ENCODE results near the gene MAML1.
"Not testable (repeated sequence)": the region's sequence is repeated elsewhere in the genome, so short reads cannot be mapped to it uniquely, and the experiment has no call there.

Gene MAML1

DNA sequence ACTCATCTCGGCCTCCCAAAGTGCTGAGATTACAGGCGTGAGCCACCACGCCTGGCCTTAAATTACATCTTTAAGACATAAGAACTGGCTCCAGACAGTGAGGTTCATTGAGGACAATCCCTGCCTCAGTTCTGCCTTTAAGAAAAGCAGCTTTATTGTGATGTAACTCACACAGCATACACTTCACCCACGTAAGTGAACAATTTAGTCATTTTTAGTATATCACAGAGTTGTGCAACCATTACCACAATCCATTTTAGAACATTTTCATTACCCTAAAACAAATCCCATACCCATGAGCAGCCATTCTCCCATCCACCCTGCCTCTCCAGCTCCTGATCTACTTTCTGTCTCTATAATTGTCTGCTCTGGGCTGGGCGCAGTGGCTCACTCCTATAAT is 37.2 kb downstream of the MAML1 start:
- DNase-seq, result no peak

DNA sequence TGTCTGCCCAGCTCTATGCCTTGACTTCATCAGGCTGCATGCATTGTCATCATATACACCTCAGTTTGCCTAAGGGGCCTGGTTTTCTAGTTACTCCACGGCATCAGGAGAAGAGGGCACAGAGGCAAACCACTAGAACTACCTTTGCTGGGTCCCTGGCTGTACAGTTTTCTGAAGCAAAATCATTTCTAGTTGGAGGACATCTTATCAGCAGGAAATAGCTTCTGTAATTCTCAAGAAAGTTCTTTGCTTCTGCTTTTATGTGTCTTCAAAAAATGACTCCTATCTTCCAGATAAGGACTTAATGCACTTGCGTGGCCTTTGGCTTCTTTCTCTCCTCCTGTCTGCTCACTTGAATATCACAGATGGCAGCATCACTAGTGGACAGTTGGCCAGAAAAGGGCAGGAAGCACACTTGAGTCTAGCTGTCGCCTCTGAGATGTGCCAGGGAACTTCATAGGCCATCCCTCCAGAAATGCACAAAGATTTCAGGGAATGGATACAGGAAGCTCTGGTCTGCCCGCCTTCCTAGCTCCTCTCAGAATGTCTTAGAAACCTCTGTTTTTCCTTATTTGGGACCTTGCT is 38.8 kb downstream of the MAML1 start:
- no peak for DNase-seq

DNA sequence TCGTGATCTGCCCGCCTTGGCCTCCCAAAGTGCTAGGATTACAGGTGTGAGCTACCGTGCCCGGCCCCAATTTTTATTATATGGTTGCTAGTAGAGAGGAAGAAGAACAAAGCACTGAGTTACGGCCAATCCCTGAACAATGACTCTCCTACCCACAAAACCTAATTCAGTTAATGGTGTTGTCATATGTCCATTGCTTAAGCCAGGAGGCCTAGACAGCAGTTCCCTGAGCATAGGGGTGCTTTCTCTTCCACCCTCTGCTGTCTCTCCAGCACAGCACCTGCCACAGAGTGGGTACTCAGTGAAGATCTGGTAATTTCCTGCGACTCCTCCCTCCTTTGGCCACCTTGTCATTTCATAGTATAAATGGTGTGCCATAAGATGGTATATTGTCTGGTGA is 39.7 kb downstream of the MAML1 start:
- no peak for DNase-seq

DNA sequence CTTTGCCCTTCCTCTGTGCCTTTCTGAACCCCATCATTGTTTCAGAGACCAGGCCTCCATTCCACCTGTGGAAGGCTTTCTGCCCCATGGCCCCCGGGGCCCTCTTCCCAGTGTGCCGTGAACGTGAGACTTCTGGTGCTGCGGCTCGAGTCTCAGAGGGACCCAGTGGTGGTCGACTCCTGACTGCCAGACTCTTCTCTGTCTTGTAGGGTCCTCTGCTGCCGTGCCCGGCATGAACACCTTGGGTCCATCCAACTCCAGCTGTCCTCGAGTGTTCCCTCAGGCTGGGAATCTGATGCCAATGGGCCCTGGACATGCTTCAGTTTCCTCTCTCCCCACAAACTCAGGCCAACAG is 41.0 kb downstream of the MAML1 start:
- no peak for DNase-seq

DNA sequence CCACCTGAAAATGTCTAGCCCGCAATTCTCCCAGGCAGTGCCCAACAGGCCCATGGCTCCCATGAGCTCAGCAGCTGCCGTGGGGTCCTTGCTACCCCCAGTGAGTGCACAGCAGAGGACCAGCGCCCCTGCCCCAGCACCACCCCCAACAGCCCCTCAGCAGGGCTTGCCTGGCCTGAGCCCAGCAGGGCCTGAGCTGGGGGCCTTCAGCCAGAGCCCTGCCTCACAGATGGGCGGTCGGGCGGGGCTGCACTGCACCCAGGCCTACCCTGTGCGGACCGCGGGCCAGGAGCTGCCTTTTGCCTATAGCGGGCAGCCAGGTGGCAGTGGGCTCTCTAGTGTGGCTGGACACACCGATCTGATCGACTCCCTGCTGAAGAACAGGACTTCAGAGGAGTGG is 41.8 kb downstream of the MAML1 start:
- DNase-seq, result no peak

DNA sequence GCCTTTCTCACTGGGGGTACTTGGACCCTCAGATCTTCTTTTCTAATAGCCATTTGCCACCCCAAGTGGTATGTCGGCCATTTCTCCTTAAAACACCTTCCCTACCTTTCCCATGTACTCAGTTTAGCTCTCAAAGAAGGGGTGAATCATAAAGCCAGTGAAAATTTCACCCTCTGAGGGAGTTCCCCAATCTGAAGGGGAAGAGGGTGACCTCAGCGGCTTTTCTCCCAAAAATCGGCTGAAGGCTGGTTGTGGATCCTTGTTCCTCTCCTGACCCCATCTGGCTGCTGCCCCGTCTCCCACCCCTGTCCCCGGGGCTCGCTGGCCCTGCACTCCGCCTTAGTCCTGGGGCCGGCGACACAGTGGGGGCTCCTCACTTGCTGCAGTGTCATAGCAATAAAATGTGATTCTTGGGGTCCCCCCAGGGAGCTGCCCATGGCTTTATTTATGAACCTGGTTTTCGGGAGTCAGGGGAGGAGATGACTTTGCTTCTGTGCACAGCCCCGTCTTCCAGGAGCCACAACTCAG is 43.9 kb downstream of the MAML1 start:
- no peak for DNase-seq

DNA sequence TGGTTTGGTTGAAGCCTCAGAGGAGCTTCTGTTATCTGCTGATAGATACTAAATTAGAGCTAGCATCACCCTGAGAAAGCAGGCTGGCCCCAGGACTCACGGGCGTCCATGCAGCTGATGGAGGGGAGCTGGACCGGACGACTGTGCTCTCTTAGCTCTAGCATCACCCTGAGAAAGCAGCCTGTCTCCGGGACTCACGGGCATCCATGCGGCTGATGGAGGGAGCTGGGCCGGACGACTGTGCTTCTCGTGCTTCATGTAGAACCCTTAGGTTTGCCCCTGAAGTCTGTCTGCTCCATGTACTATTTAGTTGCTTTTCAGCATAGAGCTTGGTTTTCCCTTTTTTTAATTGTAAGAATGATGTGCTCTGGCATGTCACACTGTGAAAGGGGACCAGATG is 44.8 kb downstream of the MAML1 start:
- no peak for DNase-seq

DNA sequence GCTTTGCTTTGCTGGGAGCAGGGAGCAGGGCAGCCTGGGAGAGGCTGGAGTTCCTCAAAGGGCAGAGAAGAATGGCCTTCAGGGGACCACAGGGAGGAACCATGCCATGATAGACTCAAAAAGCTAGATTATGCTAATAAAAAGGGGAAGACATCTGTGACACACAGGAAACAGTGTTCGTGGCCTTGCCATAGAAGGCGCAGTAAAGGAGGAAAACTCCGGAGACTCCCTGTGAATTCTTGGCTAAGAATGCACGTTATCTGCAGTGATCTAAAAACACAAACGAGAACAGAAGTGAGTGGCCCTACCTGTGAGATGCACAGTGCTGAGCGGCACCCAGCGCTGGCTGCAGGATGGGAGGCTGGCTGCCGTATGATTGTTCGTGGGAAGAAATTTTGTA is 45.3 kb downstream of the MAML1 start:
- DNase-seq, result no peak

DNA sequence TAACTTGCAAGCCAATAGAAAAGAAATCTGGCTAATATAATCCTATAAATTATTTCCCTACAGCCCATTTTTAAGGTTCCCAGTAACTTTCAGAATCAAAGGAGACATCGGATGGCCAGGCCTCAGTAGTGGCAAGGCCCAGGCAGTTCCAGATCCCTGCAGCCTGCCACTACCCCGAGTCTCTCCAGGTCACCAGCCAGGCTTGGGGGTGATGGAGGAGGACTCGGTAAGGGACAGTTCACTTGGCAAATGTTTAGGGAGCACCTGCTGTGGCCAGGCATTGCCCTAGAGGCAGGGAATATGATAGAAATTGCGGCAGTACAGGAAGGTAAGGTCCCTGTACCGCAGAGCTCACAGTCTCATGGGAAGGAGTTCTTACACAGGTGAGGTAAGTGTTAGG is 46.0 kb downstream of the MAML1 start:
- DNase-seq, result no peak

DNA sequence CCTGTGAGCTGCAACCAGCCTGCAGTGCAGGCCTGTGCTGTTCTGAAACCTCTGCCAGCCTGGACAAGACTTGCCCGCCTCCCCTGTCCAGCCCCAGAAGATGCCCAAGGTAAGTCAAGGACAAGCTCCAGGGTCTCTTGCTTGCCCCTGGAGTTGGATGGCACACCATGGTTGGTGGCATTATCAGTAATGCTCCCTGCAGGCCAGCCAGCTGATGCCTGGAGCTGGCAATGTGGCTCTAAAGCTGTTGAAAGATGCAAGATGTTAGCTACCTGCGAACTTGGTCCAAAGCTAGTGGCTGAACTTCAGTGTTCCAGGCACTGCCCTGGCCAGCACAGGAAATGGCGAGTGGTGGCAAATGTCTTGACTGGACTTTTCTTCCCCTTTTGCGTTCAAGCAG is 47.2 kb downstream of the MAML1 start:
- DNase-seq, result no peak

DNA sequence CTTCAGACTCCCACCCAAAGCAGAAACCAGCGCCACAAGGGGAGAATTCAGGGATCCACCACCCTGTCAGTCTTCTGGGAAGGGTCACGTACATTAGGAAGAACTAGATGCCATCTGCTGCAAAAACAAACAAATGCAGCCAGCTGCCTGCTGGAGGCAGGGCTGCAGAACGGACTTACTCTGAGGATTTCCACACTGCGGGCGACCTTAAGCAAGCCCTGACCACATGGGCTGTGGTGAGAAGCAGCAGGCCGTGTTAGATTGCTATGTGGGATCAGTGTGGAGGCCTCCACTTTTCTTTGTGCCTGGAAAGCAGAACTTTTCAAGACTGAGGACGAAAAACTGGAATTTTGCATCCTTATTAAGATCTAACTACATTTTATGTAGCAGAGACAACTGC is 47.7 kb downstream of the MAML1 start:
- no peak for DNase-seq

DNA sequence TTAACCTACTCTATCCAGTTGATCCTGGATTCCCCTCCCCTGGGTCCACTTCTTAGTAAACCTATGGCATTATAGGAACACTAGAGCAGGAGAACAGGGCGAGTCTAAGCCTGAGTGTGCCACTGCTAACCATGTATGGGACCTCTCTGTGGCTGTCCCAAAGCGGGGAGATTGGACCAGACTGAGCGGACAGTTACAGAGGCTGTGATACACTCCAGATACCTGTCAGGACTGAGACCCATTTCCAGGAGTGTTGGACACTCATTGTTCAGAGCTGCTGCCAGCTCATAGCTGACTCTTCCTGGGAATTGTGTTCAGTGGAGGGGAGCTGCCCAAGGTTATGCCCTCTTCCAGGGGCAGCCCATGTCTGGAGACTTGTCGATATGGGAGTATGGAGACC is 49.2 kb downstream of the MAML1 start:
- no peak for DNase-seq

DNA sequence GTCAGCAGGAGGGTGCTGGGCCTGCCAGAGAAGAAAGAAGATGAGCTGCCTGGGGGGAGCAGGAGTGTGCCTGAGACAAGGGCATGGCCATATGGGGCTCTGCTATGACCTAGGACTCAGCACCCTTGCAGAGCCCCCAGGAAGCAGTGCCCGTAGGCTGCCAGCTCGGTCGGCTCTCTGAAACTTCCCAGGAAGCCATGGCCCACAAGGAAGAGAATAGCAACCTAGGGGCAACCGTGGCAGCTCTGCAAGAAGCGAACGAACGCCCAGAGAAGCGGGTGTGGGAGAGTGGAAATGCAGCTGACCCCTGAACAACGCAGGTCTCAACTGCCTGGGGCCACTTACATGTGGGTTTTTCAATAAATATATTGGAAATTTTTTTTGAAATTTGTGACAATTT is 50.5 kb downstream of the MAML1 start:
- no peak for DNase-seq

DNA sequence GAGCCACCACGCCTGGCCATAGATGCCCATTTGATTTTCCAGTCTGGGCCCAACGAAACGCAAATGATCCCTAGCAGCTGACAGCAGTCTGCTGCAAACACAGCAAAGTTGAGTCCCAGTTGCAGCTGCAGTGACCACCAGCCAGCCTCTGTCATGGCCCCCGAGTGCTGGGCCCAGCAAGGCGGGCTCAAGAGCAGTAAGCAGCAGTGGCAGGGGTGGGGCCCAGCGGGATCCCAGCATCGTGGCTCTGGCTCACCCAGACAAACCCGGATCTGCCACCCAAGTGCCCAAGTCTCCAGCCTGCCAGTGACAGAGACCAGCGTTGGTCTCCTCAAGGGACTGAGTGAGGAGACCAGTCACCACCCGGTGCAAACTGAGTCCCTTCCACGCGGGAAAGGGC is 54.2 kb downstream of the MAML1 start:
- no peak for DNase-seq

DNA sequence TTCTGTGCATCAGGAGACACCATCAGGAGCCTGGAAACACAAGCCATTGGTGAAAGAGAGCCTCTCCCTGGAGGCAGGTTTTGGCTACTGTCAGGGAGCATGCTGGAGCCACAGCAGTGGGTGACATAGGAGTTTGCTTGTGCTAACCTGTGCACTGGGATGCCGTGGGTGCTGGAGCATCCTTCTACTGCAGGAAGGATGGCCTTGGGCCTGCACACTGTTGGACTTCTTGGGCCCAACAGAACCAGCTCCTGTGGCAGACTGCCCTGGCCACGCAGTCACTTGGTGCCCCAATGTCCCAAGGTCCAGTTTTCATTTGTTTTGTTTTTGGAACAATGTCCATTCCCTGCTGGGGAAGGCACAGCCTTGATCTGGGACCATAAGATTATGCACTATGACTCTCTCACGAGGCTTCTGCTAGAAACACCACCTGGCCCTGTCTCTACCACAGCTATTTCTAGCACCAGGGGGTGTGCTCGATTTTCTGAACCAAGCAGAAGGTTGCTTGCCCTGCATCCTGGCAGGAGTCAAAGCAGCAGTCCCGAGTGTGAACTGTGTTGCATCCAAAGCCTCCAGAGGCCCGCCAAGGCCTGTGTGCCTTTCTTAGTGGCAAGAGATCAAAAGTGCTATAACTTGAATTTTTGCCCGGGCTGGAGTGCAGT is 55.7 kb downstream of the MAML1 start:
- DNase-seq, result no peak

DNA sequence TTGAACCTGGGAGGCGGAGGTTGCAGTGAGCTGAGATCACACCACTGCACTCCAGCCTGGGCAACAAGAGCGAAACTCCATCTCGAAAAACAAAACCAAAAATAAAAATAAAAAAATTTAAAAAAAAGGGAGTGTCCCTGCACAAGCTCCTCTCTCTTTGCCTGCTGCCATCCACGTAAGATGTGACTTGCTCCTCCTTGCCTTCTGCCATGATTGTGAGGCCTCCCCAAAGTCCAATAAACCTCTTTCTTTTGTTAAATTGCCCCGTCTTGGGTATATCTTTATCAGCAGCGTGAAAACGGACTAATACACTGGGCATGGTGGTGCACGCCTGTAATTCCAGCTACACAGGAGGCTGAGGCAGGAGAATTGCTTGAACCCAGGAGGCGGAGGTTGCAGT is 56.7 kb downstream of the MAML1 start:
- DNase-seq, result not testable (repeated sequence)

DNA sequence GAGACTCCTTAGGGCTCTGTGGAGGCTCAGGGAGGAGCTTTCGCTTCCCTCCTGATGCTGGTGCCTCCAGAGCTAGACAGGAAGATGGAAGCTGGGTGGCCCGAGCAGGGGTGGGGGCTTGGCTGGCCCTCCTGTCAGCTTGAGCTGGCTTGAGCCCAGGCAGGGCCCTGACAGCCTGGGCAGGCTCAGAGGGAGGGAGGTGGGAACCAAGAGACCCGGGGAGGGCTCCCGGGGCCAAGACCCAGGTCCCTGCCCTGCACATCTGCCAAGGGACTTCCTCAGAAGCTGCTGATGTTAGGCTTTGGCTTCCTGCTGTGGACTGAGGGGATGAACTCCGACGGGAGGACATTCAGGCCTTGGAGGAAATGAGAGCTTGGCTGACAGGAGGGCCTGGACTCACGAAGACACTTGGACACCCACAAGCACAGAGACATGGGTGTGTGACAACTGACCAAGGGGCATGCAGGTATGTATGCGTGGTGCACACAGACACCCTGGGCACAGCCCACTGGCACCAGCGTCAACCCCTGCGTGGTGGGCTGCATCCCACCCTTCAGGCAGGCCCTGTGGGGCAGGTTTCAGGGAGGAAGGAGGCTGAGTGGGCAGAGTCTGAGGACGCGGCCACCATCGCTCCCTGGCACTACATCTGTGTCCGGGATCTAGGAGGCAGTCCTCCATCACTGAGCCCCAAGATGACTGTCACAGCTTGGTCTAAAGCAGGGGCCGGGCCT is 59.4 kb downstream of the MAML1 start:
- DNase-seq, result no peak

DNA sequence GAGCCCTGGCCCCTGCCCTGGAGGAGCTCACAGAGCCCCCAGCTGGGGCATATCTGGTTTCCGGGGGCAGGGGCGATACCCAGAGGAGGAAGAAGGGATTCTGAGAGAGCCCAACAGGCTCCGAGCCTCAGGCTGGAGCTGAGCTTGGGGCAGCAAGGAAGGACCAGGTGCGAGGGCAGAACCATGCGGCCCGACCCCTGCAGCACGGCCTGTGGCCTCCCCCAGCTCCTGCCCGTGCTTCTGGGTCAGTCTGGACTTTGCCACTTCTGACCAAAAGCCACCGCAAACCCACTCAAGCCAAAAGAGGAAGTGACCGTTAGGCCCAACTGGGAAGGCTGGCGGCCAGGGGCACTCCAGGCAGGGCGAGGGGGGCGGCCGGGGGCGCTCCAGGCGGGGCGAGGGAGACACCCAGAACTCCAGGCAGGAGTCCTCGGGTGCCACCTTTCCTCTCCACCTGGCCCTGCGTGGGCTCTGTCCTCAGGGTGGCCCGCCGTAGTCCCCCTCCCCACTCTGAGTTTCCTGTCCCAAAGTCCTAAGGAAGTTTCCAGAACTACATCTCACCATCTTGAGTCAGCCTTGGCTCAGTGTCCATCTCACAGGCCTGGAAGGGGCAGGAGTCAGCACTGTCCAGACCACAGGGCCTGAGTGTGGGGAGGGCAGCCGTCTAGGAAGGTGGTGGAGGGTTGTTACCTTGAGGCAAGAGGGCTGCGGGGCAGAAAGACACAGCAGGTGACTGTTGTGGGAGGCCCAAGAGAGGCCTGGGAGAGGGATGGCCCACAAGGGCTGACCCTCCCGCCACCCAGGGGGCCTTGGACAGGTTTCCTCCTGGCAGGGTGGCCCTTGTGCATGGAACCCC is 60.2 kb downstream of the MAML1 start:
- no peak for DNase-seq

DNA sequence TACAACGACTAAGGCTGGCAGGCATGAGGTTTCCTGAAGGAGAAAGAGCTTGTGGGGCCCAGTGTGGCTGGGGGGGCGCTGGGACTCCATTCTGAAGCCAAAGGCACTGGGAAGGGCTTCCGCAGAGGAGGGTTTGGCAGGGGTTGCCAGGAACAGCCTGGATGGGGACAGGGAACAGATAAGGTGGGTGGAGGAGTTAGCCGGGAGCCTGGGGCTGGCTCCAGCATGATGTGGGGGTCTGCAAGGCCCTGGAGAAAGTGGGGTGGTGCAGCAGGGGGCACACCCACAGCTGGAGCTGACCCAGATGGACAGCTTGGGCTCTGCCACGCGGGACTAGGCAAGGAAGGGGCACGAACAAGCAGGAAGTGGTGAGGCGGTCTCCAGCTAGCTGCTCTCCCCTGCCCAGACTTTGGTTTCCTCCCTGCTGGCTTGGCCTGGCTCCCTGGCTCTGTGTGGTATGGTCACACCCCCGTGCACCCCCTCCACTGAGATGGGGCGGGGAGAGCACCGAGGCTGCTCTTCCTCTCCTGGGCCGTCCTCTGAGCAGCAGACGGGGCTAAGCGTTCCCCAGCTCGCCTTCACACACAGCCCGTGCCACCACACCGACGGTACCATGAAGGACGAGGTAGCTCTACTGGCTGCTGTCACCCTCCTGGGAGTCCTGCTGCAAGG is 61.0 kb downstream of the MAML1 start, which contains the start of gene LTC4S:
LTC4S (plus strand) TSS at position 519 of the 672 bp plus-strand sequence; CDS start at position 614, 95 bp downstream.
- DNase-seq, result no peak

DNA sequence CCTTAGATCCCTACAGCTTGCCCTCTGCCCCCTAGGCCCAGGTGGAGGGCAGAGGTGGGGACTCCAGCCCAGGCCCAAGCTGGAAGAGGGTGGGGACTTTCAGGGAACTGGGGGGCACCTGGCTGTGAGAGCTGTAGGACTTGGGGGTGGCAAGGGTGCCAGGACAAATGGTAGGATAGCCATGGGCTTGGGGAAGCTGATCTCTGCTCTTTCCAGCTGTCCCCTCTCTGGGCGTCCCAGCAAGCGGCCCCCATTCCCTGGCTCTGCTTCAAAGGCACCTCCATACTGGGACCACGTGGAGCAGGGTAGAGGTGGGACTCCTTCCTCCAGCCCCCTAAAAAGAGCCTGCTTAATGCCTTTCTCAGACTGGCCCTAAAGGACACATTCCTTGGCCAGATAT is 61.5 kb downstream of the MAML1 start:
- no peak for DNase-seq

DNA sequence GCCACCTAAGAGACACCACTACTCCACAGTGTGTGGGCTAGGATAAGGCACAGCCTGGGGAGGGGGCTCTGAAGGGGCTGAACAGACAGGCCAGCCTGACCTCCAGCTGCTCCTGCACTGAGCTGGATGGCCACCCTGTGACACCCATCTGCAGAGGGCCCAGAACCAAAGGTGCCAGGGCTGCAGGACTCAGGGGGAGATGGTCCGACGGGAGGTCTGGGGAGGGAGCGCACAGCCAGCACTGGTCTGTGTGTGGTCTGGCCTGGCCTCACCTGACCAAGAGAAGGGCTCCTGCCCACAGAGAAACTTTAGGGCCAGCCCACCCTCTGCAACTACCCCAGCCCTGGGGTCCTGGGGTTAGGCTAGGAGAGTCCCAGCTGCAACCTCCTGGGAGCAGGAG is 62.0 kb downstream of the MAML1 start:
- no peak for DNase-seq

DNA sequence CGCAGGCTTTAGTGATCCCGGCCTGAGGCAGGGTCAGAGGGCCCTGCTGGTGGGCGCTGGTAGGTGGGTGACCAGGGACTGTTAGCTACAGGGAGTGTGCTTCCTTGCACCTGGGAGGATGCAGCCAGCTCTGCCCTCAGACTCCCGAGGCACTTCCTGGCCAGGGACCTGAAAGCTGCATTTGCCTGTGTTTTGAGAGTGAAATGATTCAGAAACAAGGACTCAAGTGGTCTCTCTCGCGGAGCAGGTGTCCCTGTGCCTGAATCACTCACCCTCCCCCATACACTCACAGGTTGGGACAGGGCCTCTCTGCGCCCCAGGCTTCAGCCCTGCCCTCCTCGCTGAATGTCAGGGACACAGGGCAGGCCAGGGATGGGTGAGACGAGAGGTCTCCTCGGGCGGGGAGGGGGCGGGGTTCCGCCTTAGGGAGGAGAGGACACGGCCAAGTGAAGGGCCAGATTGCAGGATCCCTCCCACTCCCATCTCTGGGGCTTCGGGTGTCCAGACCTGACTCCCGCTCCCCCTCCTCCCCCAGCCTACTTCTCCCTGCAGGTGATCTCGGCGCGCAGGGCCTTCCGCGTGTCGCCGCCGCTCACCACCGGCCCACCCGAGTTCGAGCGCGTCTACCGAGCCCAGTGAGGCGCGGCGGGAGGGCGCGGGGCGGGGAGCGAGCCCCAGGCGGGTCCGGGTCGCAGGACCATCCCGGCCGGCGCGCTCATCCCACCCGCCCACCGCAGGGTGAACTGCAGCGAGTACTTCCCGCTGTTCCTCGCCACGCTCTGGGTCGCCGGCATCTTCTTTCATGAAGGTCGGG is 62.6 kb downstream of the MAML1 start:
- DNase-seq, result no peak

Data from NCI-H1694 (cell line).